ENCODE data around the gene TEAD1.
A peak's percentile ranks its signal among the peaks of the same experiment; 100 is the strongest.

The TEAD1 gene

DNA sequence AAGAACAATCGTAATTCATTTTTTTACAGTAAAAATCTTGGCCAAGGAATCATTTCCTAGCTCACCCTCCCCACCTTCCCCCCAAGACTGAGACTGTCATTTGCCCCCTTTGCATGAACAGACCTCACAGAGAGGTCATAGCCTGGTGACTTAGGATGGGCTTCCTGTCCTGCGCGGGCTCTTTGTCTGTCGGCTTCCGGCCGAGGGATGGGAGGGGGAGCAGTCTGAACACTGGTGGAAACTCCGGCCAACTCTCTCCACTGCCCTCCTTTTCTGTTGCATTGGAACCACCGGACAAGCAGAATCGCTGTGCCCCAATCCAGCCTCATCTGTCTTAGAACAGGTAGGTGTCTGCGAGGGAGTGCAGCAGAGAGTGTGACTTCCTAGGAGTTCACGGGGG lies 41.7 kb downstream of the TEAD1 start:
- DNase-seq = no peak

- no peak for DNase-seq
Measured at GRCh38 chr11:12716816-12717215, 42.6 kb downstream of the TEAD1 start.

DNA sequence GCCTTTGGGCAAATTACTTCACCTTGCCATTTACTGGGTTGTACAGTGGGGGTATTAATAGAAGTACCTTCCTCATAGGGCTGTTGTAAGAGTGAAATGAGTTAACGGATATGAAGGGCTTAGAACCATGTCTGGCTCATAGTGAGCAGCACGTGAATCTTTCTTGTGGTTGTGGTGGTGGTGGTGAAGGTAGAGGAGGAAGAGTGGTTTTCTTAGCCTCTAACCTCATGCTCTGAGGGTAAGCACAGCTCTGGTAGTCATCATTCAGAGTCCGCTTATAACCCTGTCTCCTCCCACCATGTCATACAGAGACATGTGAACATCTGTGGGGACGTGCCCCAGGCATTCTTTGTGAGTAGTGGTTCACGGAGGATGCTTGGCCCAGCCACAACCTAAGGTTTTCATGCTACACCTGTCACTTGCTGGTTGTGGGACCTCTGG lies 43.6 kb downstream of the TEAD1 start:
- no peak for DNase-seq

DNA sequence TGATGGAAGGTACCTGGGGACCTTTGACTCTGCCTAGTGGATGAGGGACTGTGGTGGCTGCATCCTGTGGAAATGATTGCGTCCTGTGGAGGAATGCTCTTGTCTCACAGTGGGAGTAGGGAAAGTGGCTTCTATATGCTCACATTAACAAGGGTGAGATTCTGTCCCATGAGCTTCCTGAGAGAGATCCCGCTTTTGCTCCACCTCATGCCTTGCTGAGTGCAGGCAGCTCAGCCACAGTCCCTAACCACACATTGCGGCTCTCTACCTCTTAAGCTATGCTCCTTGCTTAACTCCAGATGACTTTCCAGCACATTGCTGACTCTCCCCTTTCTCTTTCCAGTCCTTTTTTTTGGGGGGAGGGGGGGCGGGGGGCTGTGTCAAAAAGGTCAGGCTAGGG lies 45.0 kb downstream of the TEAD1 start:
- DNase-seq = no peak

GRCh38 chr11:12721816-12722604 lies 47.8 kb downstream of the TEAD1 start:
- DNase-seq = peak; percentile 2

DNA sequence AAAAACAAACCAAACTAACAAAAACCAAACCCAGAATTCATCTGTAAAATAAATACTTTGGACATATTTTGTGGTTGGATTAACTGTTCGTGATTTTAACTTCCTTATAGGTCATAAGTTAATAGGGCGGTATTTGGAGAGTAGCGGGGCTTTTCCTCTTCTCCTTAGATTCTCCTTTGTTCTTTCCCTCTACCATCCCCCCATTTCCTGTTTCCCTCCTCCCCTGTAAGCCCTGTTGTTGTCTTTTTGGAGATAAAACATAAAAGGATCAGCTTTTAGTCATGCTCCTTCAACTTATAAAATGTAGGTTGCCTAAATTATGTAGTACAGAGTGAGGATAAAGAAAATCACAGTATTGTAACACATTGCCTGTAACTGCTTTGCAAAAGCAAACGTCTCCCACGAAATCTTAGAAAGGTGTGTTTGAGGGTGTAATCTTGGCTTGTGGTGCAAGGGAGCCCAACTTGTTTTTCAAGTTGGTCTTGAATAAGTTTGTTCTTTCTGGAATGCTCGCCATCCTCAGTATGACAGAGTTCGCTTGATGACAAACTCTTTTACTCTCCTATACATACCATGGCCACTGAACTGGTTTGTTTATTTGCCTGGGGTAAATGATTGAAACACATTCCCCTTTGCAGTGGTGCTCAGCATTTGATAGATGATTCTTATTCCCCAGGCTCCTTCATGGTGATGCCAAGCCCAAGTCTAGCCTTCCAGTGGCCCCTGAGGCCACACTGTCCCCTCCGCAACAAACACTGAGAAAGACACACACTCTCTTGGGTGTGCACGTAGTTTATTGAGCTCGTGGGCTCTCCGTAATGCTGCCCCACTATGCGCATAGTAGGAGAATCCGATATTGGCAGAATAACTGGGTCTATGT lies 49.4 kb downstream of the TEAD1 start:
- no peak for DNase-seq

GRCh38 chr11:12724301-12725054 lies 50.3 kb downstream of the TEAD1 start:
- DNase-seq = peak; percentile 41

GRCh38 chr11:12725055-12725862 lies 51.0 kb downstream of the TEAD1 start:
- DNase-seq = no peak

- DNase-seq = no peak
Measured at GRCh38 chr11:12725863-12726682, 51.9 kb downstream of the TEAD1 start.

- no peak for DNase-seq
Measured at GRCh38 chr11:12727563-12728211, 53.5 kb downstream of the TEAD1 start.

DNA sequence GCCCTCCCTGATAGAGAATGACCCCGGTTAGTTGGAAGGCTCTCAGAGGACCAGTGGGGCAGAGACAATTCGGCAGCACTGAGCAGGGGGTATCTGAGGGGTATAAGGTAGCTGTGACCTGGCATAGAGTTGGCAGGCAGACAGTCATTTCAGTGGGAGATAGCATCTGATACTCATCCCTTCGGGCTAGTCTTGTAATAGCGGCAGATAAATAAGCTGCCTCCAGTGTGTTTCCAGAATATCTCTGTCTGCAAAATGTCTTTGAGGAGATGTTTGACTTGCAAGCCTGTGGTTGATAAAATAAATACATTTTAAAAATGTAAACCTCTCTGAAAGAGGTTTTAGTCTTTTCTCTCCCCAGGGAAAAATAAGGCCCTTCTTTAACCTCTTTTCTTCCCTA lies 54.2 kb downstream of the TEAD1 start:
- DNase-seq = no peak

DNA sequence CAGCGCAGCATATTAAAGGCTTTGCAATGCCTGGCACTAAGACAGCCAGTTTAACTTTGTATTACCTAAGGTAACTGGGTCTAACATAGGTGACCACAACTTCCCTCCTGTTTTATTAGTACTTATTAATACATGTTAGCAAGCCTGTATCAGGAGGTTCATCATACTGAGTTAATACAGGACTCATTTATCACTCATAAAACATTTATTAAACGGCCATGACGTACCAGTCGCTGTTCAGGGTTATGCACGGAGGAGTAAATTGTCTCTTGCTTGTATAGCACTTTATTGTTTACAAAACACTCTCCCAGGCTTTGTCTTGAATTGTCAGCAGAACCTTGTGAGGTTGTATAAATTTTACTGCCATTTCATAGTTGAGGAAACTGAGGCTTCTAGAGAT lies 55.7 kb downstream of the TEAD1 start:
- DNase-seq = no peak

- DNase-seq = no peak
Measured at GRCh38 chr11:12731841-12732336, 57.7 kb downstream of the TEAD1 start.

DNA sequence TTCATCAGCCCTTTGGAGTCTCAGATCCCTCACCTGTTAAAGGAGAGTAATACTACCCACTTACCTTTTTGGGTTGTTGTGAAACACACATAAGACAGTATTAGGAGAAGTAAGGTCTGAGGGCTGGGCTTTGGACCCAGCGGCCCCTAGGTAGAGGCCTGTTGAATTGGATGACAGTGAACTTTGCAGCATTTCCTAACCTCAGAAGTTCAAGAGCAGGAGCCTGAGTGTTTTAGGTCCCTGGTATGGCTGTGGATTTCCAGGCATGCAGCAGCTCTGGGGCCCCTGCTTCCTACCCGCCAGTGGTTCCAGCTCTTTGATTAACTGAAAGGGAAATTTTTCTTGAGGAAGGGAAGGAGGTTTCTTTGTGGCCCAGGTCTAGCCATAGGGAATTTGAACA lies 58.9 kb downstream of the TEAD1 start:
- DNase-seq = no peak

GRCh38 chr11:12734625-12735024 lies 60.4 kb downstream of the TEAD1 start:
- no peak for DNase-seq

GRCh38 chr11:12735262-12735661 lies 61.0 kb downstream of the TEAD1 start:
- no peak for DNase-seq

GRCh38 chr11:12737024-12737423 lies 62.8 kb downstream of the TEAD1 start:
- DNase-seq = no peak

GRCh38 chr11:12741671-12742216 lies 67.5 kb downstream of the TEAD1 start:
- DNase-seq = no peak

DNA sequence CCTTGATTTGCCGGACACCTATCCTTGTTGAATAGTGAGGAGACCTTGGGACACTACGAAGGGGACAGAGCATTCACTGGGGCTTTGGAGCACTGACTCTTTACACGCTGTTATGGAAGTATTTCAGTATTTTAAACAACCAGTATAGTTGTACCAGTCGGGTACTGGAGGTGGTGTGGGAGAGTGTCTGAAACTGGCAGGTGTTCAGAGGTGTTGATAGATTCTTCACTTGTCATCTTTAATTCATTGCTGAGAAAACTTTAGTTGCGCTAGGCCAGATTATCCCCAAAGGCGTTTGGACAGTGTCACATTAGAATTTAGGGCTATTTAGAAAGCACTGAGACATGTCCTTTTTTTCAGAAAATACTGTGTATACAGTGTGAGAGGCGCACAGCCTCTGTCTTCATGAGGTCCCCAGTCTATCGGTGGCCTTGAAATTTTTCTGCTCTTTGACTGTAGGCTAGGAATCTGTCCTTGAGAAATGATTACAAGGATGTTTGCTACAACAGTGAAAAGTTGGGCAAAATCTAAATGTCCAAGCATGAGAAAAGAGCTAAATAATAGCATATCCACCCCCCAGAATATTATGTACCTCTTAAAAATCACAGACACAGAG lies 69.7 kb downstream of the TEAD1 start:
- peak; percentile 4 for DNase-seq

Data from SHP77 treated with DMSO at 0.1 percent for 48 hours (cell line).